Activated T-cell treated with anti-CD3 and anti-CD28 coated beads for 4 hours (primary cell): Measurements from ENCODE around the gene SULT4A1.
"Not testable (repeated sequence)": the region's sequence is repeated elsewhere in the genome, so short reads cannot be mapped to it uniquely, and the experiment has no call there.

Source experiments
- DNase-seq: peaks from one replicate; pipeline ENCODE4 v3.0.0-alpha.2; 2020

Gene SULT4A1

GRCh38 chr22:43885786-43886185, 23.5 kb upstream of the SULT4A1 start:
- DNase-seq, result no peak

GRCh38 chr22:43885319-43885671, 23.0 kb upstream of the SULT4A1 start:
- no peak for DNase-seq

- peak; percentile 20 for DNase-seq
Measured at GRCh38 chr22:43884600-43885318, 22.4 kb upstream of the SULT4A1 start.

GRCh38 chr22:43883719-43884415, 21.6 kb upstream of the SULT4A1 start:
- no peak for DNase-seq

- DNase-seq, result peak; percentile 21
Measured at GRCh38 chr22:43883012-43883661, 20.8 kb upstream of the SULT4A1 start.

GRCh38 chr22:43882122-43882767, 19.9 kb upstream of the SULT4A1 start:
- DNase-seq, result no peak

- no peak for DNase-seq
Measured at GRCh38 chr22:43881091-43882061, 19.1 kb upstream of the SULT4A1 start.

- no peak for DNase-seq
Measured at GRCh38 chr22:43880541-43880991, 18.3 kb upstream of the SULT4A1 start.

GRCh38 chr22:43879901-43880540, 17.7 kb upstream of the SULT4A1 start:
- DNase-seq, result no peak

- no peak for DNase-seq
Measured at GRCh38 chr22:43878831-43879550, 16.7 kb upstream of the SULT4A1 start.

GRCh38 chr22:43878079-43878795, 15.9 kb upstream of the SULT4A1 start:
- DNase-seq, result no peak

GRCh38 chr22:43876866-43877509, 14.7 kb upstream of the SULT4A1 start:
- DNase-seq, result no peak

GRCh38 chr22:43869799-43870198, 7.5 kb upstream of the SULT4A1 start:
- no peak for DNase-seq

- not testable (repeated sequence) for DNase-seq
Measured at GRCh38 chr22:43869001-43869400, 6.7 kb upstream of the SULT4A1 start.

- no peak for DNase-seq
Measured at GRCh38 chr22:43867839-43868635, 5.7 kb upstream of the SULT4A1 start.

- no peak for DNase-seq
Measured at GRCh38 chr22:43862882-43863202, 529 bp upstream of the SULT4A1 start.

- DNase-seq, result no peak
Measured at GRCh38 chr22:43861529-43861928, 784 bp downstream of the SULT4A1 start.

GRCh38 chr22:43860831-43861230, 1.5 kb downstream of the SULT4A1 start:
- no peak for DNase-seq

GRCh38 chr22:43860126-43860525, 2.2 kb downstream of the SULT4A1 start:
- no peak for DNase-seq
